Gastroesophageal sphincter (tissue), 4 donors: ENCODE results near the gene MRPL50. TPM values are rescaled to one million over a fixed set of nuclear protein-coding genes. Genes with fewer than 3 reads are reported as not detected.

Experiments used
- ATAC-seq: fragments of 150-250 bp; one replicate; pipeline ENCODE4 v1.9.1; 2016; ENCODE audit warnings: mild to moderate bottlenecking, moderate library complexity
- H3K27ac ChIP-seq, 4 donors: fragments of 200-600 bp; sonication (generic) in 3 of 4; 1 replicate in 3 of 4; 2 replicates in 1 of 4; pipeline ENCODE4 v1.5.1; 2016 to 2019
- H3K27me3 ChIP-seq: fragments of 200-600 bp; sonication (generic); one replicate; pipeline ENCODE4 v1.5.1; 2019
- H3K36me3 ChIP-seq, 2 donors: fragments of 200-600 bp; sonication (generic); one replicate each; pipeline ENCODE4 v1.5.1; 2019; ENCODE audit warnings: control low read depth in 1 of 2
- H3K4me1 ChIP-seq, 3 donors: fragments of 200-600 bp; sonication (generic); 1 replicate in 2 of 3; 2 replicates in 1 of 3; pipeline ENCODE4 v1.5.1; 2016 to 2019; ENCODE audit warnings: control low read depth in 2 of 3
- H3K4me3 ChIP-seq, 2 donors: fragments of 200-600 bp; sonication (generic); one replicate each; pipeline ENCODE4 v1.5.1; 2019; ENCODE audit warnings: mild to moderate bottlenecking in 1 of 2, moderate library complexity in 1 of 2
- H3K9me3 ChIP-seq, 3 donors: fragments of 200-600 bp; sonication (generic); one replicate each; pipeline ENCODE4 v1.5.1; 2017 to 2019; ENCODE audit warnings: control low read depth in 2 of 3
- CTCF ChIP-seq, 4 experiments: fragments of 200-600 bp in 2 of 4; fragments of 450-650 bp in 2 of 4; sonication (generic) in 1 of 4; IDR thresholded peaks; one replicate each; pipeline ENCODE4 v1.5.1; 2017 to 2019; ENCODE audit warnings: antibody characterized with exemption in 4 of 4, mild to moderate bottlenecking in 2 of 4, moderate library complexity in 2 of 4
- EP300 ChIP-seq: sonication (generic); formaldehyde crosslinking; IDR thresholded peaks from one replicate; pipeline ENCODE4 v1.6.1; 2017; ENCODE audit warnings: antibody characterized with exemption, mild to moderate bottlenecking
- POLR2A ChIP-seq, 2 donors: fragments of 450-650 bp; IDR thresholded peaks; one replicate each; pipeline ENCODE4 v1.6.1; 2017; ENCODE audit warnings: antibody characterized with exemption in 2 of 2, mild to moderate bottlenecking in 2 of 2, moderate library complexity in 1 of 2
- POLR2AphosphoS5 ChIP-seq: sonication (generic); formaldehyde crosslinking; IDR thresholded peaks from one replicate; pipeline ENCODE4 v1.6.1; 2017; ENCODE audit warnings: antibody characterized with exemption
- WGBS, 2 donors: methylation state at CpG; one replicate each; pipeline ENCODE4 v1.1.5; 2018; ENCODE audit warnings: low coverage in 1 of 2; 5-methylcytosine and 5-hydroxymethylcytosine counted together
- total RNA-seq, 4 donors: library from RNA; depleted of rRNA; stranded (reverse); fragments of >200 nt; gene quantifications; one replicate each; pipeline ENCODE4 v1.1.0, GENCODE V29; 2016

The MRPL50 gene
- total RNA-seq, 4 donors from 2014 or later: 11.3 to 14.8 (median 13.4) TPM

- Histone ChIP-seq H3K4me1 (no peaks in the 10 kb centered on the region), H3K27ac (no peak overlapping the region), H3K9me3 (peaks cover 2 to 95% (median 16%) of the 10 kb centered on the region in 3 donors), H3K27me3 (no peaks in the 10 kb centered on the region), H3K4me3 (no peak overlapping the region), H3K36me3 (peaks cover 0 to 21% of the 10 kb centered on the region in 2 donors)
- TF ChIP-seq CTCF (IDR thresholded peaks at IDR 0.05): no peak
- no peak for TF ChIP-seq POLR2A (IDR thresholded peaks at IDR 0.05)
- no peak for TF ChIP-seq EP300
- TF ChIP-seq POLR2AphosphoS5: no peak
- ATAC-seq: no peak
Measured at GRCh38 chr9:101414839-101415238, 16.4 kb upstream of the MRPL50 start.

- H3K27ac ChIP-seq: no peak overlapping the region
- H3K4me3 ChIP-seq: no peak overlapping the region
- 100% methylated on average over 3 of the region's 4 CpGs for WGBS, 2 donors
- H3K36me3 ChIP-seq: peaks cover 33 to 64% of the 10 kb centered on the region in 2 donors
- peaks cover 11 to 100% (median 32%) of the 10 kb centered on the region in 3 donors for H3K9me3 ChIP-seq
- no peak for ATAC-seq
- no peaks in the 10 kb centered on the region for H3K4me1 ChIP-seq
- no peak for TF ChIP-seq POLR2A (IDR thresholded peaks at IDR 0.05)
- TF ChIP-seq POLR2AphosphoS5: no peak
- TF ChIP-seq CTCF (IDR thresholded peaks at IDR 0.05): no peak
- TF ChIP-seq EP300: no peak
- no peaks in the 10 kb centered on the region for H3K27me3 ChIP-seq
Measured at GRCh38 chr9:101409079-101409477, 10.7 kb upstream of the MRPL50 start.

GRCh38 chr9:101408374-101409078 lies 10.1 kb upstream of the MRPL50 start:
- TF ChIP-seq POLR2A (IDR thresholded peaks at IDR 0.05) (no peak), CTCF (IDR thresholded peaks at IDR 0.05) (no peak), EP300 (no peak), POLR2AphosphoS5 (no peak)
- Histone ChIP-seq H3K9me3 (peaks cover 11 to 100% (median 32%) of the 10 kb centered on the region in 3 donors), H3K4me1 (no peaks in the 10 kb centered on the region), H3K27me3 (no peaks in the 10 kb centered on the region), H3K4me3 (no peak overlapping the region), H3K27ac (no peak overlapping the region), H3K36me3 (peaks cover 36 to 69% of the 10 kb centered on the region in 2 donors)
- no peak for ATAC-seq
- 94 to 100% methylated on average over 5 of the region's 5 CpGs for WGBS, 2 donors

GRCh38 chr9:101403516-101404285 lies 5.3 kb upstream of the MRPL50 start:
- whole genome bisulfite sequencing, 2 donors: 87 to 95% methylated on average over 5 to 9 of the region's 9 CpGs
- peaks cover 9 to 63% (median 15%) of the 10 kb centered on the region in 3 donors for H3K9me3 ChIP-seq
- no peak for ATAC-seq

More at GRCh38 chr9:101403516-101404285, 5.3 kb upstream of the MRPL50 start:
- Histone ChIP-seq H3K27me3 (no peaks in the 10 kb centered on the region), H3K4me3 (no peak overlapping the region), H3K27ac (no peak overlapping the region), H3K36me3 (peaks cover 34 to 88% of the 10 kb centered on the region in 2 donors), H3K4me1 (peaks cover 8 to 26% (median 10%) of the 10 kb centered on the region in 3 donors)
- TF ChIP-seq POLR2AphosphoS5: no peak
- TF ChIP-seq CTCF (IDR thresholded peaks at IDR 0.05): no peak
- TF ChIP-seq POLR2A (IDR thresholded peaks at IDR 0.05): no peak
- no peak for TF ChIP-seq EP300
